Suprapubic skin (tissue), 3 donors: ENCODE data around the gene SETD9.

Experiments used
- CTCF ChIP-seq, 2 donors: fragments of 200-600 bp in 1 of 2; fragments of 450-650 bp in 1 of 2; sonication (generic) in 1 of 2; IDR thresholded peaks; one replicate each; pipeline ENCODE4 v1.5.1; 2016 to 2019; ENCODE audit warnings: antibody characterized with exemption in 2 of 2, mild to moderate bottlenecking in 1 of 2, moderate library complexity in 1 of 2
- EP300 ChIP-seq: sonication (generic); formaldehyde crosslinking; IDR thresholded peaks from one replicate; pipeline ENCODE4 v1.6.1; 2017; ENCODE audit warnings: antibody characterized with exemption

GRCh38 chr5:56910210-56910965 is 992 bp downstream of the SETD9 start:
- TF ChIP-seq CTCF (IDR thresholded peaks at IDR 0.05) (no peak), EP300 (peak; percentile 6)
